GM19395 (cell line): Measurements from ENCODE around the gene DENND2A.

Experiments
- ATAC-seq: cut with Tn5 transposase; IDR thresholded peaks from one replicate; pipeline ENCODE4 v1.9.1; 2021; ENCODE audit warnings: mild to moderate bottlenecking, moderate library complexity; ENCODE audit not compliant: unreplicated experiment

DENND2A gene

GRCh38 chr7:140476698-140477261, 163.8 kb downstream of the DENND2A start:
- no peak for ATAC-seq

- no peak for ATAC-seq
Observed at GRCh38 chr7:140475747-140476333, 164.8 kb downstream of the DENND2A start.
